ENCODE measurements around the gene ASXL3. TPM values are rescaled to one million over a fixed set of nuclear protein-coding genes. Genes with fewer than 3 reads are reported as not detected.

The ASXL3 gene
- total and polyA plus RNA-seq, 2 donors (not counting 3 experiments of a cell fraction or from before 2014, with no cell fraction given), result 0.07 to 0.27 TPM

- no peaks in the 10 kb centered on the region for H3K9me1 ChIP-seq (replicated peaks; ENCODE audit: control insufficient read depth, extremely low read depth, insufficient read depth, low read length)
- DNase-seq (ENCODE audit: low read depth, low spot score) (peak; percentile 11), FAIRE-seq (no peak)
- CTCF ChIA-PET, result interaction anchor here (1.5 kb wide), 1 partner anchor 10 kb away, joined by 3 read pairs; no protein-coding TSS in a partner anchor
- H2AFZ ChIP-seq (ENCODE audit: low read depth, low read length), result no peak overlapping the region
- intact Hi-C loops (cut with micrococcal nuclease) (no loop called here), dilution Hi-C loops (cut with MboI; ENCODE audit: extremely low pct_ligation_motif_present, low sequenced_read_pairs) (no loop called here)
- H3K36me3 ChIP-seq (ENCODE audit: control insufficient read depth in 2 of 2, extremely low read depth in 1 of 2, insufficient read depth in 2 of 2, low read length in 2 of 2), result no peaks in the 10 kb centered on the region
- TF ChIP-seq GATA2 (IDR thresholded peaks at IDR 0.05; ENCODE audit: insufficient read depth, insufficient read length, low read depth, low read length) (no peak), JUN (IDR thresholded peaks at IDR 0.05; ENCODE audit: borderline replicate concordance, insufficient read depth, insufficient read length, low read depth) (no peak), EZH2 (IDR thresholded peaks at IDR 0.05; ENCODE audit: borderline replicate concordance, low read depth, low read length, severe bottlenecking) (no peak), MYC (IDR thresholded peaks at IDR 0.05; ENCODE audit: low read depth, low read length) (no peak), CTCF (IDR thresholded peaks at IDR 0.05; ENCODE audit: extremely low read depth in 1 of 2, insufficient read depth in 1 of 2, low read depth in 1 of 2, low read length in 2 of 2) (peak in 1 of 2 donors; percentile 27), MAX (IDR thresholded peaks at IDR 0.05; ENCODE audit: insufficient read depth, insufficient read length) (no peak), FOS (IDR thresholded peaks at IDR 0.05; ENCODE audit: borderline replicate concordance, insufficient read depth, low read length) (no peak), POLR2AphosphoS5 (IDR thresholded peaks at IDR 0.05; ENCODE audit: insufficient read depth, low read depth, low read length) (no peak), POLR2A (IDR thresholded peaks at IDR 0.05; ENCODE audit: low read depth, low read length) (no peak)
- H3K4me2 ChIP-seq (ENCODE audit: insufficient read depth, low read length), result no peak overlapping the region
- H3K27me3 ChIP-seq (ENCODE audit: control insufficient read depth in 2 of 2, insufficient read depth in 2 of 2, low read length in 2 of 2), result no peaks in the 10 kb centered on the region
- no TSS peak for BruUV-seq (replicated peaks)
- no peak overlapping the region for H3K27ac ChIP-seq (ENCODE audit: insufficient read depth, low read depth, low read length)
- no peak overlapping the region for H3K4me3 ChIP-seq (replicated peaks in 1 of 3; ENCODE audit: insufficient read depth in 1 of 3, low read depth in 1 of 3, low read length in 3 of 3)
- no peaks in the 10 kb centered on the region for H3K79me2 ChIP-seq (ENCODE audit: control insufficient read depth, insufficient read depth, low read length)
- H3K9me3 ChIP-seq (replicated peaks; ENCODE audit: control insufficient read depth, insufficient read depth, low read length), result no peaks in the 10 kb centered on the region
- H4K20me1 ChIP-seq (replicated peaks; ENCODE audit: control insufficient read depth, extremely low read depth, insufficient read depth, low read length), result no peaks in the 10 kb centered on the region
- no peaks in the 10 kb centered on the region for H3K4me1 ChIP-seq (ENCODE audit: control insufficient read depth, extremely low read depth, insufficient read depth, low read length)
- no peak overlapping the region for H3K9ac ChIP-seq (replicated peaks; ENCODE audit: extremely low read depth, insufficient read depth, low read length)
- POLR2A ChIA-PET, result no interaction called here
Measured at GRCh38 chr18:33751613-33752221, 173.7 kb downstream of the ASXL3 start.
